Right lobe of liver (tissue), 6 donors: ENCODE results near the gene SNX6. TPM values are rescaled to one million over a fixed set of nuclear protein-coding genes. Genes with fewer than 3 reads are reported as not detected.
"Not testable (repeated sequence)": the region's sequence is repeated elsewhere in the genome, so short reads cannot be mapped to it uniquely, and the experiment has no call there.

Source experiments
- ATAC-seq, 4 donors: fragments of 200-7000 bp; cut with Tn5 transposase; one replicate each; pipeline ENCODE4 v1.9.1; 2020; ENCODE audit warnings: mild to moderate bottlenecking in 4 of 4, moderate library complexity in 4 of 4
- DNase-seq, 3 donors: peaks; one replicate each; pipeline ENCODE4 v3.0.0-alpha.2; 2020
- H3K27ac ChIP-seq, 3 donors: fragments of 200-600 bp; one replicate each; pipeline ENCODE4 v1.8.0; 2022
- H3K27me3 ChIP-seq, 2 donors: fragments of 200-600 bp; one replicate each; pipeline ENCODE4 v1.8.0; 2022
- H3K36me3 ChIP-seq, 4 donors: fragments of 200-600 bp; sonication (generic) in 1 of 4; one replicate each; pipeline versions ENCODE4 v1.5.1 to v1.8.0; 2017 to 2022; ENCODE audit warnings: control low read depth in 1 of 4
- H3K4me1 ChIP-seq, 4 donors: fragments of 200-600 bp; sonication (generic) in 1 of 4; one replicate each; pipeline versions ENCODE4 v1.5.1 to v1.8.0; 2017 to 2022; ENCODE audit warnings: control low read depth in 1 of 4
- H3K4me3 ChIP-seq, 3 donors: fragments of 200-600 bp; one replicate each; pipeline ENCODE4 v1.8.0; 2022
- H3K9me3 ChIP-seq, 4 donors: fragments of 200-600 bp; sonication (generic) in 1 of 4; one replicate each; pipeline versions ENCODE4 v1.5.1 to v1.8.0; 2017 to 2022; ENCODE audit warnings: control low read depth in 1 of 4
- POLR2A ChIP-seq: fragments of 450-650 bp; IDR thresholded peaks from one replicate; pipeline ENCODE4 v1.6.1; 2017; ENCODE audit warnings: antibody characterized with exemption, mild to moderate bottlenecking
- WGBS: methylation state at CpG from one replicate; pipeline ENCODE4 v1.1.6; 2018; ENCODE audit warnings: low coverage, low lambda C conversion rate; ENCODE audit not compliant: insufficient coverage; ENCODE audit errors: missing lambda C conversion rate; 5-methylcytosine and 5-hydroxymethylcytosine counted together
- intact Hi-C, 2 donors: fragments of 100-400 bp; cut with DNase I; formaldehyde crosslinking; loops; one replicate each; pipeline versions ENCODE4 v1.11.2 to v1.14.1; 2022
- total RNA-seq, 6 experiments: library from RNA; depleted of rRNA in 2 of 6; stranded (reverse); fragments of >200 nt in 2 of 6; fragmentation: NEBNext Ultra II Directional in 3 of 6; extraction: Animal tissue kit (Norgen Biotek cat#: 25700) in 3 of 6; gene quantifications; one replicate each; pipeline versions ENCODE4 v1.1.0 to v1.2.4, GENCODE V29; 2016 to 2023
- TF ChIP-seq, protein P1 (sequence below), 4 donors: fragments of 200-600 bp in 3 of 4; fragments of 450-650 bp in 1 of 4; IDR thresholded peaks; one replicate each; pipeline versions ENCODE4 v1.5.1 to v1.8.0; 2016 to 2022; ENCODE audit warnings: antibody characterized with exemption in 4 of 4, mild to moderate bottlenecking in 2 of 4
- donor health status: DM: no; HTN: yes; CAD: no.
- donor health status: DM: no; HTN: no; CAD: no.
- donor health status: DM: no; HTN: no; CAD: no.
- donor health status: DM: no; HTN: yes; CAD: no.
- donor health status: DM: no; HTN: yes; CAD: no.

SNX6 gene
- total RNA-seq, 6 experiments from 2014 or later = 16.4 to 49.7 (median 31.5) TPM

DNA sequence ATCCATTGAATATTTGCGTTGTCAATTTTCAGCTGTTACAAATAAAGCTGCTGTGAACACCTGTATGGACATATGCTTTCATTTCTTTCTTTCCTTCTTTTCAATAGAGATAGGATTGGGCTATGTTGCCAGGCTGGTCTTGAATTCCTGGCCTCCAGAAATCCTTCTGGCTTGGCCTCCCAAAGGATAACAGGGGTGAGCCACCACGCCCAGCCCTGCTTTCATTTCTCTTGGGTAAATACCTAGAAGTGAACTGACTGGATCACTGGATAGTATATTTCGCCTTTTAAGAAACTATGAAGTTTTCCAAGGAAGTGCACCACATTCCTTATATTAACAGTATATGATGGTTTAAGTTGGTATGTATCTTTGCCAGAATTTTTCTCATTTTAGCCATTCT lies 58.2 kb downstream of the SNX6 start:
- Histone ChIP-seq H3K36me3 (peaks cover 0 to 72% (median 24%) of the 10 kb centered on the region in 4 donors), H3K4me3 (no peak overlapping the region)
- 94% methylated on average over 3 of the region's 3 CpGs for WGBS

DNA sequence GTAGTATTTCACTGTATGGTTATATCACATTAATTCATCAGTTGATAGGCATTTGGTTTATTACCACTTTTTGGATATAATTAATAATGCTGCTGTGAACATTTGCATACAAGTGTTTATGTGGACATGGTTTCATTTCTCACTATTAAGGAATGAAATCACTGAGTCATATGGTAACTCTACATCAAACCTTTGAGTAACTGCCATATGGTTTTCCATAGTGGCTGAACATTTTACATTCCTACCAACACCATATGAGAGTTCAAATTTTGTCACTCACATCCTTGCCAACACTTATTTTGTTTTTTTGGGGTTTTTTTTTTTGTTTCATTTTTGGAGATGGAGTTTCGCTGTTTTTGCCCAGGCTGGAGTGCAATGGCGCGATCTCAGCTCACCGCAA lies 60.2 kb downstream of the SNX6 start:
- whole genome bisulfite sequencing = 100% methylated on average over 4 of the region's 4 CpGs
- Histone ChIP-seq H3K36me3 (peaks cover 0 to 78% (median 26%) of the 10 kb centered on the region in 4 donors), H3K4me3 (no peak overlapping the region), H3K27me3 (no peaks in the 10 kb centered on the region), H3K9me3 (no peaks in the 10 kb centered on the region), H3K27ac (no peak overlapping the region), H3K4me1 (no peaks in the 10 kb centered on the region)
- no peak for ATAC-seq
- TF ChIP-seq, protein P1, sequence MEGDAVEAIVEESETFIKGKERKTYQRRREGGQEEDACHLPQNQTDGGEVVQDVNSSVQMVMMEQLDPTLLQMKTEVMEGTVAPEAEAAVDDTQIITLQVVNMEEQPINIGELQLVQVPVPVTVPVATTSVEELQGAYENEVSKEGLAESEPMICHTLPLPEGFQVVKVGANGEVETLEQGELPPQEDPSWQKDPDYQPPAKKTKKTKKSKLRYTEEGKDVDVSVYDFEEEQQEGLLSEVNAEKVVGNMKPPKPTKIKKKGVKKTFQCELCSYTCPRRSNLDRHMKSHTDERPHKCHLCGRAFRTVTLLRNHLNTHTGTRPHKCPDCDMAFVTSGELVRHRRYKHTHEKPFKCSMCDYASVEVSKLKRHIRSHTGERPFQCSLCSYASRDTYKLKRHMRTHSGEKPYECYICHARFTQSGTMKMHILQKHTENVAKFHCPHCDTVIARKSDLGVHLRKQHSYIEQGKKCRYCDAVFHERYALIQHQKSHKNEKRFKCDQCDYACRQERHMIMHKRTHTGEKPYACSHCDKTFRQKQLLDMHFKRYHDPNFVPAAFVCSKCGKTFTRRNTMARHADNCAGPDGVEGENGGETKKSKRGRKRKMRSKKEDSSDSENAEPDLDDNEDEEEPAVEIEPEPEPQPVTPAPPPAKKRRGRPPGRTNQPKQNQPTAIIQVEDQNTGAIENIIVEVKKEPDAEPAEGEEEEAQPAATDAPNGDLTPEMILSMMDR (IDR thresholded peaks at IDR 0.05) = no peak
- TF ChIP-seq POLR2A = no peak
- intact Hi-C loops = no loop called here
- DNase-seq = no peak

More for the DNA sequence above, 58.2 kb downstream of the SNX6 start:
- H3K9me3 ChIP-seq = no peaks in the 10 kb centered on the region
- no peaks in the 10 kb centered on the region for H3K27me3 ChIP-seq
- no peaks in the 10 kb centered on the region for H3K4me1 ChIP-seq
- TF ChIP-seq, protein P1 (IDR thresholded peaks at IDR 0.05) = no peak
- no peak for TF ChIP-seq POLR2A
- intact Hi-C loops = no loop called here
- H3K27ac ChIP-seq = no peak overlapping the region
- ATAC-seq = no peak
- DNase-seq = no peak

DNA sequence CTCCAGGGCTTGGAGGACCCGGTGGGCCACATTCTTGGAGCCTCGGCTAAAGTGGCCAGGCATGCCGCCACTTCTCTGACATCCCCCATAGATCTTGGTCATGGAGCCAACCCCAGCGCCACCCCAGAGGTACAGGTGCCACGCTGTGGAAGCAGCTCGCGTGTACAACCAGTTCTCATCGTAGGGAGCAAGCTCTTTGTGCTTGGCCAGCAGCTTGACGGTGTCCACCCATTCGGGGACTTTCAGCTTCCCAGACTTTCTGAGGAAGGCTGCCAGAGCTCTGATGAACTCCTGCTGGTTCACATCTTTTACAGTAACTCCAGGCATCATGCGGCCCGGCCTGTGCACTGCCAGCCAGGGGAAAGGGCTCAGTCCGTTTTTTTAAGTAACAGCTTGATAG lies 61.1 kb downstream of the SNX6 start:
- TF ChIP-seq, protein P1 (IDR thresholded peaks at IDR 0.05) = no peak
- no peak for TF ChIP-seq POLR2A
- Histone ChIP-seq H3K27me3 (no peaks in the 10 kb centered on the region), H3K9me3 (no peaks in the 10 kb centered on the region), H3K27ac (no peak overlapping the region), H3K36me3 (peaks cover 0 to 75% (median 25%) of the 10 kb centered on the region in 4 donors), H3K4me3 (no peak overlapping the region), H3K4me1 (no peaks in the 10 kb centered on the region)
- intact Hi-C loops = no loop called here
- DNase-seq (peak in 1 of 3 donors; percentile 56), ATAC-seq (no peak)
- WGBS = 98% methylated on average over 6 of the region's 13 CpGs

DNA sequence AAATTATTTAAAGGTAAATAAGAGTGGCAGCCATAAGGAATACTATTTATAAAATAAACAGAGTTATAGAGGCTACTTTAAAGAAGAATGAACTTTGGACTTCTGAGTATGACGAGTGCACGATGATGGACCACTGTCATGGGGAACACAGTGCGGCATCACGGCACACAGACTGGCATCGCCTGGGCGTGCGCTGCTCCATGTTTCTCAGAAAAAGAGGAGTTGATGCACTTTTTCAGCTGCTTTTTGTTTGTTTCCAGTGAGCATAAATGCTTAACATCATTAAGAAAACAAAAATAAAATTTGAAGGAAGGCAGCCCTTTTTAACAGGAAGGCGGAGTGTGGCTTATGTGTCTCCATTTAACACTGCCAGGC lies 67.2 kb downstream of the SNX6 start:
- TF ChIP-seq, protein P1 (IDR thresholded peaks at IDR 0.05) = no peak
- TF ChIP-seq POLR2A = no peak
- Histone ChIP-seq H3K4me1 (no peaks in the 10 kb centered on the region), H3K36me3 (peaks cover 0 to 41% (median 15%) of the 10 kb centered on the region in 4 donors), H3K27ac (no peak overlapping the region), H3K27me3 (no peaks in the 10 kb centered on the region), H3K4me3 (no peak overlapping the region), H3K9me3 (no peaks in the 10 kb centered on the region)
- 82% methylated on average over 8 of the region's 8 CpGs for WGBS
- intact Hi-C loops = no loop called here
- DNase-seq (no peak), ATAC-seq (no peak)

GRCh38 chr14:34562037-34562775 lies 67.7 kb downstream of the SNX6 start:
- H3K4me1 ChIP-seq, intact Hi-C loops, DNase-seq, H3K9me3 ChIP-seq, H3K4me3 ChIP-seq, H3K27ac ChIP-seq, ATAC-seq, H3K27me3 ChIP-seq: not testable (repeated sequence)
- 91% methylated on average over 7 of the region's 8 CpGs for WGBS
- H3K36me3 ChIP-seq = peaks cover 0 to 36% (median 12%) of the 10 kb centered on the region in 4 donors

DNA sequence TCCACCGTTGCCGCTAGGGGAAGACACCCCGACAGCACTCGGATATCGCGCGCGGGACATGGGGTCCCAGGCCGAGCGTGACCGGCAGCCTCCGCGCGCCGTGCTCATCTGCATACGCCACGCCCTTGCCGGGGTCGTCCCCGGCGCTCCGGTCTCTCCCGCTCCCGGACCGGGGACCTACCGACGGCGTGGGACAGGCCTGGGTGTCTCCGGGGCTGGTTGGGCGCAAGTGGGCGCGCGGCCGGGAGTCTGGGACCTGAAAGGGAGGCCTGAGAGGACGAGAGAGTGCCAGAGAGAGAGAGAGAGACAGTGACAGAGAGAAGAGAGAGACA lies 73.5 kb downstream of the SNX6 start:
- H3K9me3 ChIP-seq, DNase-seq, H3K36me3 ChIP-seq, H3K4me1 ChIP-seq, H3K4me3 ChIP-seq, intact Hi-C loops, H3K27ac ChIP-seq, H3K27me3 ChIP-seq: not testable (repeated sequence)
- WGBS = no CpG with 5 or more reads among the region's 35 CpGs
- ATAC-seq = peak; percentile 90 to 95 (median 91)

- no CpG with 5 or more reads among the region's 49 CpGs for WGBS
- H3K4me1 ChIP-seq, H3K27me3 ChIP-seq, H3K27ac ChIP-seq, H3K36me3 ChIP-seq, H3K9me3 ChIP-seq, intact Hi-C loops, DNase-seq, H3K4me3 ChIP-seq: not testable (repeated sequence)
- peak; percentile 77 to 87 (median 84) for ATAC-seq
Observed at GRCh38 chr14:34555583-34556497, 74.1 kb downstream of the SNX6 start.
